T-helper 1 cell (primary cell): ENCODE results near the gene PHF12.

Source experiments
- DNase-seq, 5 donors: peaks; one replicate each; pipeline ENCODE4 v3.0.0-alpha.2; 2012 to 2020

PHF12 gene

GRCh38 chr17:28901866-28902818 lies 49.2 kb downstream of the PHF12 start:
- peak in 3 of 5 donors; percentile 22 to 61 (median 40) for DNase-seq

DNA sequence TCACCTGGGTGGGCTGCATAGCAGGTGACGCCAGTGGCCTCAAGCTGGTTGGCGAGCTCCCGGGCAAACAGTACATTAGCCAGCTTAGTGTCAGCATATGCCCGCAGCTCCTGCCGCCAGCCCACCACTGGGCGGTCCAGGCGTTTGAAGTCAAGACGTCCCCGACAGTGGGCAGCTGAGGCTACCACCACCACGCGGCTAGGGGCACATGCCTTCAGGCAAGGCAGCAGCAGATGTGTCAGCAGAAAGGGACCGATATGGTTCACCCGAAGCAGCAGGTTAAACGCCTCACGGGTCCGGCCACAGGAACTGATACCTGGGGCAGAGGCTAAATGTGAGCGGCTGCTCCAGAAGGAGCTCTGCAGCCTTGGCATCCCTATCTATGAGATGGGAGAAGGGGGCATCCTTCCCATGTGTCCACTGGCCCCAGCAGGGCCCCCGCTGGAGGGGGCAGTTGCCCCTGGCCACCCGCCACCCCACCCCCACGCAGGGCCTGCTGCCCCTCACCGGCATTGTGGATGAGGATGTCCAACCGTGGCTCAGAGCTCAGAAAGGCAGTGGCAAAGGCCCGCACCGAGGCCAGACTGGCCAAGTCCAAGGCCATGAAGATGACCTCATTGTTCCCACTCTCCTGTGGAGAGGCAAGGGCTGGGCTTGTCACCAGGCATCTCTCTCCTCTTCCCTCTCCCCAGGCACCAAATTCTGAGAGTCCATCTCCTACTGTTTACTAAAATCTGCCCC lies 50.2 kb downstream of the PHF12 start:
- no peak for DNase-seq

DNA sequence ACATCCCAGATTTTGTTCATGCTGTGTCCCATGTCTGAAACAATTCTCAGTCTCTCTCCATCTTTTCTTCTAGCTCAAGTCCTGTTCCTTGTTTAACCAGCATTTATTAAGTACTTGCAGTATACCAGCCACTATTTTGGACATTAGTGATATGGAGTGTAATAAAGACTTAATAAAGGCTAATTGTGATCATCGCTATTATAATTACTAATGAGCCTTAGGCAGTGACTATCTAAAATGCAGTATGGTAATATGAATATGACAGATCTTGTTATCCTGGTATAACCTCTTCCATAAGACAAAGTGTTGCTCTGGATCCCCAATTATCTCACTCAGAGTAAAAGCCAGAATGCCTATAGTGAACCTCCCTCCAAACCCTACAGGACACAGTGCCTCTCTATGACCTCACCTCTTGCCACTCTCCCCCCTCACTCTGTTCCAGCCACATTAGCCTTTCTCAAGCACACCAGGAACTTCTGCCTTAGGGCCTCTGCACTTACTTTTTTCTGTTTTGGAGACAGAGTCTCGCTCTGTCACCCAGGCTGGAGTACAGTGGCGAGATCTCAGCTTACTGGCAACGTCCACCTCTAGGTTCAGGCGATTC lies 52.0 kb downstream of the PHF12 start:
- no peak for DNase-seq

- no peak for DNase-seq
Measured at GRCh38 chr17:28898527-28898955, 52.8 kb downstream of the PHF12 start.

DNA sequence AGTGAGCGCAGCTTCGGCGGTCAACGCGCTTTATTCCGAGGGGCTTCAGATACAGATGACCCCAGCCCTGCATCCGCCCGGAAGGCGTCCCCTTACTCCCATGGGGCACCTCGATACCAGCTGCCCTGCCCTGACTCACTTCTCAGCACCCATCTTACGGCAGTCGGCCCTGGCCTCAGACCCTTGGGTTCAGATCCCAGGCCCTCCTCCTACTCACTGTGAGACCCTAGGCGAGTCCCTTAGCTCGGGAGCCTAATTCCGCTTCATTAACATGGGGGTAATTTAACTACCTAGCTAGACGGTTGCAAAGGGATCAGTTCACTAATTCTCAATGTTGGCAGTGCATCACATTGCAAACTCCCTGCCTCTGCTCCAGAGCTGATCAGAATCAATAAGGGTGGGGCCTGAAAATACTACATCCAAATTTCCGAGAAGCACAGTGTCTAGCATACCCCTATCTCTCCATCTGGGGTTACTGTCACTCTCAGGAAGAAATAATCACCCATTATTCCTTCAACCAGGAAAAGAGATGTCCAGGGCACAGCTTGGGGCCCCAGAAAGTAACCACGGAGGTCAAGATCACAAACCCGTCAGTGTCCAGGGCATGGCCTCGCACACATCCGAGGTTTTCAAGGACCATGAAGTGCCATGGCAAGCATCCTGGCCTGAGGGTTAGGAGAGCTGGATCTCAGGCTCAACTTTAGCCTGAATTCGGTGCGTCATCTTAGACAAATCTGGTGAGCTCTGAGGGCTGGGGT lies 53.4 kb downstream of the PHF12 start:
- DNase-seq = peak in 2 of 5 donors; percentile 34 to 46

DNA sequence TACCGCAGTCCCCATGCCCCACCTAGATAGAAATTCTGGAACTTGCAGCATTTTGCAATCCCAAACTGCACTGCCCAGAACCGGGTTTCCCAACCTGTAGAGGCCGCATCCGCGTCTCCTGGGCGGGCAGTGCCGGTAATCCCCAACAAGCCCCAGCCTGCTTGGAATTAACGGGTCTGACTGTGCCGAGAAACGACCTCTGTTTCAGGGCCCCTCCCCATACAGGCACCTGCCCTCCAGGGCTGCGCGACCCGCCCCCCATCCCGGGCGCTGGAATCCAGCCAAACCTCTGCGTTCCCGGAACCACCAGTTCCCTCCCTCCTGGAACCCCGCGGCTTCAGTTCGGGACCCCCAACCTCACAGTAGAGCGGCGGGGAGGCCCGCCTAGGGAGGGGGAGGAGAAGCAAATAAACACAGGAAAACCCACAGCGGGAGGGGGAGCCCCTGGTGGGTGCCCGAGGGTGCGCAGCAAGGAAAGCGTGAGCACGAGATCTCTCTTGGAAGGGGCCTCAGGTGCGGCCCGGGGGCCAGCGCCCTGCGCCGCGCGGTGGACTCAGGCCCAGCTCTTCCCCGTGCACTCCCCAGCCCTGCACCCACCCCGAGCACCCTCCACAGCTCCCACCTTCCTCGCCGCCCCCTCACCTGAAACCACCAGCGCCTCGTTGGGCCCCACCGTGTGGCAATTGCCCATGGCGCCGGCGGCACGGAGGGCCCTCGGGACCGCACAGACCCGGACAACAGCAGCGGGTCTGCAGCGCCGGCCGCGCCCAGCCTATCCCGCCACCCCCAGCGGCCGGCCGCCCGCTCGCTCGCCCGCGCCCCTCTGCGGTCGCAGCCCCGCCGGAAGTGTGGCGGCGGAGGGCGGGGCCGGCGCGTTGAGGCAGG lies 54.2 kb downstream of the PHF12 start, which contains the start of gene FLOT2:
Gene FLOT2, minus strand, starts transcription at position 850 of the 885 bp plus-strand sequence. Its CDS starts 159 bp downstream, at position 691.
- DNase-seq = peak; percentile 43 to 65 (median 55)

DNA sequence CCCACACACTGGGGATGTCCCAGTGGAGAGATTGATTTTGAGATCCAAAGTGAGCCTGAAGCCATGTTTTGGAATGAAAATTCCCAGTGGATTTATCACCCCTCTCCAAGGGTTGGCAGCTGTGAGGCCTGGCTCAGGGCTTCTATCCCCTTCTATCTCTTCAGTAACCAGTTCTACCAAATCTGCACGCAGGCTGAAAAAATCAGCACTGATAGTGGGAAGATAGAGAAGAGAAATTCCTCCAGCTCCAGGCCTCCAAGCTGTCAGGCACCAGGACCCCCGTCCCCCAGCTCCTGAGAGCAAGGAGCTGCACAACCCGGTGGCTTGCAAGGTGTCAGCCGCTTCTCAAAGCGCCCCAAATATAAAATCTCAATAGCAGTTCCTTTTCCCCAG lies 54.8 kb downstream of the PHF12 start:
- DNase-seq = no peak

DNA sequence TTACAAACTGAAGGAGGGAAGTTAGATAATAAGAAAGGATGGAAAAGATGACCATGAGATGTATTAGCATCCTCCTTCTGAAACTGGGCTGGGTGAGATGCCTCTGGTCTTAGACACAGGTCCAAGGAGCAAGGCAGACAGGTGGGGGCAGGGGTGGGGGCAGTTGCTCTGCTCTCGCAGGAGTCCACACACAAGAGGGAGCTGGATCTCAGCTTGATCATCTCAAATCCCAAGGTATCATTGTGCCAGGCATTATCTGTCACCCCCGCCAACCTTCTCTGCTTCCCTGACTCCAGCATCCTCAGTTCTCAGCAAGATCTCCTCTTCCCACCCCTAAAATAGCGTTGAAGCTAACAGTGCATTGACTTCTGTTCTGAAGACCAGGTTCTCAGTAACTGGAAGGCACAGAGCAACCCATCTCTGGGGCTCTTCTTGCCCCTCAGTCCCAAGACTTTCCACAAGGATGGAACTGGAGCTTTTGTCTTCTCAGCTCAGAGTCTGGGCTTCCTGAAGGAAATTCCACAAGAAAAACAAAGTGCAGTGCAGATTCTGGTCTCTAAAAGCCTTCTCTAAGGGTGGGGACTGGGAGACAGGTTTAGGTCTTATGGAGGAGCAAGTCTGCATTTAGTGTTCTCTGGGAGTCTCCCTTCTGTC lies 55.4 kb downstream of the PHF12 start:
- no peak for DNase-seq

DNA sequence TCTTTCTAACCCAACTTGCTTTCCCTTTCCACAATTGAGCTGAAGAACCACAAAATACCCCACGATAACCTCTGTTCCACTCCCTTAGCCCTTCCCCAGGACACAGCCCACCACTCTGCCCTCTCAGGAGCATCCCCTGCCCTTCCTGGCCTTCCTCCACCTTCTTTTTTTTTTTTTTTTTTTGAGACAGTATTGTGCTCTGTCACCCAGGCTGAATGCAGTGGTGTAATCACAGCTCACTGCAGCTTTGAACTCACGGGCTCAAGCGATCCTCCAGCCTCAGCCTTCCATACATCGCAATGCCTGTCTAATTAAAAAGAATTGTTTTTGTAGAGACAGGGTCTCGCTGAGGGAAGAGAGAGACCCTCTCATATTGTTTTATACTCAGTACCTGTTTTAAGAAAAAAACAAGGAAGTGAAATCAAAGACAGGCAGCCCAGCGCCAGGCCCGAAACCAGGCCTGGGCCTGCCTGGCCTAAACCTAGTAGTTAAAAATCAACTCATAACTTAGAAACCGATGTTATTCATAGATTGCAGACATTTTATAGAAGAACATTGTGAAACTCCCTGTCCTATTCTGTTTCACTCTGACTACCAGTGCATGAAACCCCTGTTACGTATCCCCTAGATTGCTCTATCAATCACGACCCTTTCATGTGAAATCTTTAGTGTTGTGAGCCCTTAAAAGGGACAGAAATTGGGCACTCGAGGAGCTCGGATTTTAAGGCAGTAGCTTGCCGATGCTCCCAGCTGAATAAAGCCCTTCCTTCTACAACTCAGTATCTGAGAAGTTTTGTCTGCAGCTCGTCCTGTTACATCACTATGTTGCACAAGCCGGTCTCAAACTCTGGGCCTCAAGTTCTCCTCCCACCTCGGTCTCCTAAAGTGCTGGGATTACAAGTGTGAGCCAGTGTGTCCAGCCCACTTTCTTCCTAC lies 57.8 kb downstream of the PHF12 start:
- DNase-seq = peak in 1 of 5 donors; percentile 58

DNA sequence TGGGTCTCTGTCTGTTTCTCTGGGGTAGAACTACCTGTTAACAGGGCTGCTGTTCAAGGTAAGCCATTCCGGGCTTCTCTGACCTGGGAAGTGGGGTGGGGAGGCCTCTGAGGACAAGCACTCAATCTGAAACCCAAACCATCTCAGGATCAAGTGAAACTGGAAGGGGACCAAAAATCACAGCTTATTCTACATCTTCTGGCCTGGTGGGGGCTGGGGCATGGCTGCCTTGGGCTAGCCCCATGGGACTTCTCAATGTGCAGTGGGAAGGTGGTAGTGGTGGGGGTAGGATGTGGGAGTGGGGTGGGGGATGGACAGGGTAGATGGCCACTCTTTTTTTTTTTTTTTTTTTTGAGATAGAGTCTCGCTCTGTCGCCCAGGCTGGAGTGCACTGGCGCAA lies 59.3 kb downstream of the PHF12 start:
- DNase-seq = no peak

DNA sequence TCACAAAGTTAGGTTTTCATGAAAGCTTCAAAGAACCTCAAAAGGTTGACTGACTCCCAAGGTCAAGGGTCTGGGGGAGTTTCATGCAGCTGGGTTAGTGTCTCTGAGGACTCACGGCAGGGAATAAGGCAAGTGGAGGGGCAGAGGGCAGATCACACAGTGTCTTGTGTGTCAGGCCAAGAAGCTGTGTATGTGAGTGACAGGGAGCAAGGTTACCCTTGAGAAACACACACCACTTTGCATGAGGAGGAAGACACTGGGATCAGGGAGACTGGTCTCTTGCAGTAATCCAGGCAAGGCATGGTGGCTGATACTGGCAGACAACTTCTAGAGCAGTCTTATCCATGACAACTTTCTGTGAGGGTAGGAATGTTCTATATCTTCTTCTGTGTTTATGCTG lies 60.1 kb downstream of the PHF12 start:
- no peak for DNase-seq

DNA sequence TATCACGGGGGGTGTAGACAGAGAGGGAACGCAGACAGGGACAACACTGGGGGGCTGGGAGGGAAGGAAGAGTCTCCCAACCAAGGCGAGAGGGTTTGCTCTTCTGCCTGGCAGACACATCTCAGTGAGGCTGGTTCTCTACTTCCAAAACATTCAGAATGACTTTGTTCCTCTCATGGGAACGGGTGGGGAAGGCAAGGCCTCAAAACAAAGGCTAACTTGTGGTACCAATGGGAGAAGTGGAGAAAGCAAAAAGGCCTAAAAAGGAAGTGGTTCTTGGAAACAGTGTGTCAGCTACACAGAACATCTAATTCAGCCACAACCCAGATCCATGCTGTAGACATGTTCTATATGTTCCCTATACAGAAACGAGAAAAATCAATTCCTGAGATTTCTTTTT lies 61.3 kb downstream of the PHF12 start:
- DNase-seq = no peak

DNA sequence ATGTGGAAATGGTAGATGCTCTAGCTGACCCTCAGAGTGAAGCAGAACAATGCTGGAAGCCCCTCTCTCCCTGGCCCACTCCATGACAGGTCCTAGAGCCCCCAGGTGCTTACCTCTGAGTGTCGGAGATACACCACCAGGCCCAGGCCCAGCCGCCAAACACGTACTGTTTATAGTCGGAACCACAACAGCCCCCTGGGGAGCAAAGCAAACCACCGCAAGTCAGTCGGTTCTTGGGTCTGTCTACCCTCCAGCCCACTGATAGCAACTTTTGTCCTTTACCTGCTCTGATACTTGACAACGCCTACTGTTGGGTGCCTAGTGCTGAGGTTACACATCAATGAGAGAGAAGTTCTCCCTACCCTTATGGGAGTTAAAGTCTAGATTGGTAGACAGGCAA lies 62.5 kb downstream of the PHF12 start:
- DNase-seq = no peak

GRCh38 chr17:28887871-28888471 lies 63.3 kb downstream of the PHF12 start:
- no peak for DNase-seq

DNA sequence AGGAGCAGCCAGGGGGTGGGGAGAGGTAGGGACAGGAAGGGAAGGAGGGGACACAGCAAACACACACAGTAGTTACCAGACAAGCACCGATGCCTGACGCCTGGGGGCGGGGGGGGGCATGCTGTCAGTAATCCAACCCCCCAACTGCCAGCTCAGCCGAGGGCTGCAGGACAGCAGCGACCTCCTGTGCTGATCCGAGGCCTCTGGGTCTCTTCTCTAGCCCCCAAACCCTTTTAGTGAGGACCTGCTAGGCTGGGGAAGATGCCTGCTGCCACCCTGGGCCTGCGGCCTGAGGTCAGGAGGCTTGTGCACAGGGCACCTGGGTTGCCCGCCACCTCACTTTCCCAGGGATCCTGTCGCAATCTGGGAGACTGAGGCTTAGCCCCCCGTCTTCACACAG lies 65.4 kb downstream of the PHF12 start:
- DNase-seq = no peak

DNA sequence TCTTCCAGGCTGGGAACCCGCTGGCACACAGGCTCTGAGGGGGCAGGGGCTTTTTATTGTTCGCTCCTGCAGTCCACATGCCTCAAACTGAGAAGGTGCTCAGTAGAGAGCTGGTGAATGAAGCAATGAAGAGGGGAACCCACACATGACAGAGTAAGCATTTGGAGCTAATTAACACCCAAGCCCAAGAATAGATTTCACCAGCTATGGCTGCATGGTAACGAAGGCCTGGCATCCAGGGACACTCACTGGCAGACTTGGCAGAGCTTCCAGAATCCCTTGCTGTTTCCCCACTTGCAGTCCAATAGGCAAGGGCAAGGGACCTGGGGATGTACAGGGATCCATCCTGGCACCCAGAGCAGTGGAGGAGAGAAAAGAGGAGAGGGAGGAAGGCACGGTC lies 66.0 kb downstream of the PHF12 start:
- no peak for DNase-seq

GRCh38 chr17:28883967-28884702 lies 67.2 kb downstream of the PHF12 start:
- no peak for DNase-seq

- DNase-seq = no peak
Measured at GRCh38 chr17:28882154-28882895, 69.0 kb downstream of the PHF12 start.
